H1 (cell line): ENCODE results near the gene ARHGAP15. TPM values are rescaled to one million over a fixed set of nuclear protein-coding genes. Genes with fewer than 3 reads are reported as not detected.

Experiments
- CTCF ChIA-PET: fragments of 300-600 bp; sonication (Branson Sonifier 250); formaldehyde crosslinking; loops from one replicate; lab custom pipeline; 2021; ENCODE audit not compliant: partially characterized antibody; lab: Charles Lee
- POLR2A ChIA-PET: fragments of 300-600 bp; sonication (Branson Sonifier 250); formaldehyde crosslinking; loops from one replicate; lab custom pipeline; 2021; ENCODE audit warnings: inconsistent platforms; ENCODE audit not compliant: partially characterized antibody; lab: Charles Lee
- DNase-seq, 2 experiments: peaks; one replicate each; pipeline versions ENCODE4 v3.0.0 to v3.0.0-alpha.2; 2010 to 2022; ENCODE audit warnings: low spot score in 2 of 2, low read depth in 1 of 2, mixed read lengths in 1 of 2
- FAIRE-seq: peaks from 2 replicates; lab custom pipeline; 2011; peaks lifted over from hg19 to GRCh38; lab: Jason Lieb, UNC
- H2AFZ ChIP-seq: 2 replicates; pipeline ENCODE4 v1.8.1; 2012; ENCODE audit warnings: low read length, inconsistent platforms
- H2AK5ac ChIP-seq: 2 replicates; pipeline ENCODE4 v1.6.1; 2013; ENCODE audit warnings: low read depth, low read length
- H2BK120ac ChIP-seq: replicated peaks from 2 replicates; pipeline ENCODE3; 2013; ENCODE audit warnings: low read depth, low read length, inconsistent platforms
- H2BK12ac ChIP-seq: 2 replicates; pipeline ENCODE4 v1.6.1; 2013; ENCODE audit warnings: low read depth, low read length
- H2BK15ac ChIP-seq: 2 replicates; pipeline ENCODE4 v1.6.1; 2013; ENCODE audit warnings: low read length
- H2BK20ac ChIP-seq: 2 replicates; pipeline ENCODE4 v1.6.1; 2013; ENCODE audit warnings: low read length
- H2BK5ac ChIP-seq: 2 replicates; pipeline ENCODE4 v1.6.1; 2013; ENCODE audit warnings: low read depth, low read length
- H3K14ac ChIP-seq: 2 replicates; pipeline ENCODE4 v1.6.1; 2013; ENCODE audit warnings: inconsistent platforms; ENCODE audit not compliant: insufficient read length
- H3K18ac ChIP-seq: 2 replicates; pipeline ENCODE4 v1.6.1; 2013; ENCODE audit warnings: low read length; ENCODE audit errors: extremely low read depth
- H3K23ac ChIP-seq: 2 replicates; pipeline ENCODE4 v1.6.1; 2013; ENCODE audit warnings: inconsistent platforms; ENCODE audit not compliant: insufficient read length
- H3K23me2 ChIP-seq: 2 replicates; pipeline ENCODE4 v1.6.1; 2013; ENCODE audit warnings: low read depth, low read length
- H3K27ac ChIP-seq: 2 replicates; pipeline ENCODE4 v1.6.1; 2011; ENCODE audit warnings: low read depth, low read length, inconsistent platforms
- H3K27me3 ChIP-seq, 4 experiments: replicated peaks in 1 of 4; 1 replicate in 1 of 4; 2 replicates in 3 of 4; pipeline versions ENCODE4 v1.6.1 to v1.8.1; 2011 to 2013; ENCODE audit warnings: low read length in 3 of 4, mild to moderate bottlenecking in 3 of 4, inconsistent platforms in 2 of 4, mixed read lengths in 2 of 4, moderate library complexity in 1 of 4; ENCODE audit not compliant: control insufficient read depth in 3 of 4, insufficient read depth in 3 of 4; ENCODE audit errors: extremely low read depth in 1 of 4
- H3K36me3 ChIP-seq, 4 experiments: 2 replicates each; pipeline versions ENCODE4 v1.6.1 to v1.8.1; 2011 to 2013; ENCODE audit warnings: mild to moderate bottlenecking in 4 of 4, low read length in 3 of 4, moderate library complexity in 2 of 4, control low read depth in 1 of 4, inconsistent platforms in 1 of 4; ENCODE audit not compliant: insufficient read depth in 4 of 4, control insufficient read depth in 2 of 4
- H3K4ac ChIP-seq: replicated peaks from 2 replicates; pipeline ENCODE3; 2013; ENCODE audit warnings: low read length, low read depth, mixed read lengths, inconsistent platforms; ENCODE audit not compliant: insufficient read length
- H3K4me1 ChIP-seq, 4 experiments: replicated peaks in 1 of 4; 1 replicate in 1 of 4; 2 replicates in 3 of 4; pipeline versions ENCODE4 v1.6.1 to v1.8.1; 2011 to 2013; ENCODE audit warnings: low read length in 3 of 4, inconsistent platforms in 2 of 4, mixed read lengths in 1 of 4; ENCODE audit not compliant: insufficient read depth in 4 of 4, control insufficient read depth in 3 of 4
- H3K4me2 ChIP-seq, 2 experiments: 2 replicates each; pipeline versions ENCODE4 v1.6.1 to v1.8.1; 2011 to 2013; ENCODE audit warnings: low read depth in 2 of 2, low read length in 2 of 2, control low read depth in 1 of 2, inconsistent platforms in 1 of 2, mild to moderate bottlenecking in 1 of 2; ENCODE audit not compliant: insufficient read depth in 1 of 2
- H3K4me3 ChIP-seq, 4 experiments: fragments of 200-600, 300-600 bp in 1 of 4; sonication (generic), shearing (Covaris generic), sonication (Bioruptor Twin) in 1 of 4; 2 replicates each; pipeline versions ENCODE4 v1.5.1 to v1.8.1; 2011 to 2016; ENCODE audit warnings: low read length in 4 of 4, low read depth in 3 of 4, control low read depth in 2 of 4, inconsistent platforms in 2 of 4, mild to moderate bottlenecking in 2 of 4, mixed read lengths in 1 of 4, moderate library complexity in 1 of 4; ENCODE audit not compliant: insufficient read depth in 2 of 4; ENCODE audit errors: extremely low read depth in 1 of 4
- H3K56ac ChIP-seq: replicated peaks from 2 replicates; pipeline ENCODE3; 2013; ENCODE audit warnings: low read depth, mild to moderate bottlenecking, mixed read lengths, low read length, inconsistent platforms; ENCODE audit not compliant: insufficient read length
- H3K79me1 ChIP-seq: 2 replicates; pipeline ENCODE4 v1.6.1; 2013; ENCODE audit warnings: low read depth, low read length, control low read depth
- H3K79me2 ChIP-seq, 2 experiments: 2 replicates each; pipeline versions ENCODE4 v1.6.1 to v1.8.1; 2012 to 2013; ENCODE audit warnings: low read length in 2 of 2, mild to moderate bottlenecking in 2 of 2, inconsistent platforms in 1 of 2; ENCODE audit not compliant: insufficient read depth in 2 of 2, control insufficient read depth in 1 of 2
- H3K9ac ChIP-seq, 4 experiments: replicated peaks in 1 of 4; 1 replicate in 1 of 4; 2 replicates in 3 of 4; pipeline versions ENCODE4 v1.6.1 to v1.8.1; 2011 to 2013; ENCODE audit warnings: low read depth in 3 of 4, low read length in 3 of 4, control low read depth in 2 of 4, mild to moderate bottlenecking in 2 of 4, moderate library complexity in 2 of 4, inconsistent platforms in 1 of 4; ENCODE audit errors: extremely low read depth in 1 of 4
- H3K9me3 ChIP-seq, 2 experiments: 2 replicates each; pipeline versions ENCODE4 v1.6.1 to v1.8.1; 2012 to 2013; ENCODE audit warnings: mild to moderate bottlenecking in 2 of 2, moderate library complexity in 2 of 2, control low read depth in 1 of 2, inconsistent platforms in 1 of 2, low read depth in 1 of 2, low read length in 1 of 2, mixed read lengths in 1 of 2; ENCODE audit not compliant: insufficient read depth in 2 of 2
- H4K20me1 ChIP-seq, 2 experiments: replicated peaks in 1 of 2; 2 replicates each; pipeline versions ENCODE3 to v1.8.1; 2011 to 2013; ENCODE audit warnings: inconsistent platforms in 2 of 2, low read length in 2 of 2, mild to moderate bottlenecking in 1 of 2; ENCODE audit not compliant: insufficient read depth in 2 of 2, control insufficient read depth in 1 of 2
- H4K5ac ChIP-seq: 2 replicates; pipeline ENCODE4 v1.6.1; 2013; ENCODE audit warnings: low read length, low read depth, mixed read lengths, inconsistent platforms; ENCODE audit not compliant: insufficient read length
- H4K8ac ChIP-seq: 2 replicates; pipeline ENCODE4 v1.8.0; 2013; ENCODE audit warnings: mild to moderate bottlenecking, moderate library complexity, low read length, inconsistent platforms; ENCODE audit not compliant: insufficient read depth; ENCODE audit errors: extremely low read depth
- H4K91ac ChIP-seq: replicated peaks from 2 replicates; pipeline ENCODE3; 2013; ENCODE audit warnings: low read length, mixed read lengths, inconsistent platforms; ENCODE audit not compliant: insufficient read length
- BCL11A ChIP-seq, 2 experiments: IDR thresholded peaks; one replicate each; pipeline ENCODE4 v1.6.1; 2011; ENCODE audit warnings: low read depth in 2 of 2, low read length in 2 of 2, mild to moderate bottlenecking in 2 of 2
- MAFK ChIP-seq: IDR thresholded peaks from 2 replicates; pipeline ENCODE4 v1.6.1; 2012; ENCODE audit warnings: low read depth, mild to moderate bottlenecking, improper control_type of control experiment, low read length
- RAD21 ChIP-seq, 2 experiments: IDR thresholded peaks in 1 of 2; conservative IDR thresholded peaks in 1 of 2; 2 replicates each; pipeline ENCODE4 v1.6.1; 2011; ENCODE audit warnings: low read depth in 2 of 2, low read length in 2 of 2, improper control_type of control experiment in 1 of 2, inconsistent platforms in 1 of 2, mild to moderate bottlenecking in 1 of 2, moderate library complexity in 1 of 2
- RBBP5 ChIP-seq: IDR thresholded peaks from 2 replicates; pipeline ENCODE4 v1.7.1; 2012; ENCODE audit warnings: low read depth, mild to moderate bottlenecking, inconsistent platforms, low read length, moderate library complexity, borderline replicate concordance
- SUZ12 ChIP-seq: fragments of 200-600 bp; sonication (generic); IDR thresholded peaks from 2 replicates; pipeline ENCODE4 v1.6.1; 2012; ENCODE audit warnings: mild to moderate bottlenecking, inconsistent platforms, low read length, moderate library complexity, mixed read lengths
- WGBS, 2 experiments: shearing (Covaris generic) in 1 of 2; methylation state at CpG; one replicate each; pipeline versions ENCODE4 v1.1.6 to v1.1.7; 2013 to 2015; ENCODE audit warnings: low lambda C conversion rate in 2 of 2, mixed read lengths in 2 of 2, inconsistent platforms in 1 of 2, low coverage in 1 of 2, missing lambda C conversion rate in 1 of 2; ENCODE audit not compliant: insufficient replicate concordance in 2 of 2, insufficient coverage in 1 of 2, insufficient read length in 1 of 2; ENCODE audit errors: extremely low coverage in 1 of 2, missing lambda C conversion rate in 1 of 2; 5-methylcytosine and 5-hydroxymethylcytosine counted together
- polyA plus RNA-seq, 7 experiments: library from polyadenylated mRNA; depleted of rRNA in 3 of 7; stranded (reverse) in 5 of 7; unstranded in 2 of 7; fragments of >200 nt in 5 of 7; fragments of 200-250 nt in 2 of 7; gene quantifications; 1 replicate in 5 of 7; 2 replicates in 1 of 7; 4 replicates in 1 of 7; pipeline versions ENCODE4 v1.2.1 to v1.2.3, GENCODE V29; 2011 to 2013; ENCODE audit warnings: missing spikeins in 2 of 7, mixed read lengths in 2 of 7
- total RNA-seq: library from RNA; stranded (reverse); fragmentation: NEBNext Ultra II Directional; extraction: Animal tissue kit (Norgen Biotek cat#: 25700); gene quantifications from 2 replicates; pipeline ENCODE4 v1.2.1, GENCODE V29; 2021

ARHGAP15 gene
- total and polyA plus RNA-seq, 2 of the 8 experiments (the other 6 are each of a cell fraction or from before 2014, with no cell fraction given): not detected

DNA sequence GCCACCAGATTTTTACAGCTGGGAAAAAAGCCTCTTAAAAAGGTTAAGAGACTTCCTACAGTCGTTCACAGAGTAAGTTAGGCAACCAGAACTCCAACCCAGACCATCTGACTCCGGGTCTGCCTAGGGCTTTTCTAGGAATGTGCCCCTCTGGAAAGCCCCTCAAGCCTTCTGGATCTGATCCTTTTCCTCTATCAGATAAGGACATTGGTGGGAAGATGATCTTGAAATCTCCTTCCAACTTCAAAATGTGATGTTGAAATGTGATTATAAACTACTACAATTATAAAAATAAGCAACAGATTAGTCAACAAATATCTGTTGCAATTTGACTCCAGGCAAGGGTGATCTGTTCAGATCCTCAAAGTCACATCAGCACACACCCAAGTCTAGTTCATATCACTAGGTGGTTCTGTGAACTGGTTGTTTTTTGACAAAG lies 270.4 kb downstream of the ARHGAP15 start:
- Histone ChIP-seq H2BK12ac (no peak overlapping the region), H3K4me3 (no peak overlapping the region), H3K4ac (no peak overlapping the region), H3K27ac (no peak overlapping the region), H3K4me2 (no peak overlapping the region), H4K8ac (no peak overlapping the region), H2AK5ac (no peak overlapping the region), H3K79me1 (no peaks in the 10 kb centered on the region), H3K36me3 (no peaks in the 10 kb centered on the region), H3K4me1 (no peaks in the 10 kb centered on the region), H3K14ac (no peak overlapping the region), H3K79me2 (no peaks in the 10 kb centered on the region), H3K23ac (no peak overlapping the region), H2BK15ac (no peak overlapping the region), H3K27me3 (no peaks in the 10 kb centered on the region), H3K18ac (no peak overlapping the region), H3K9ac (no peak overlapping the region), H2AFZ (no peak overlapping the region), H4K20me1 (no peaks in the 10 kb centered on the region), H3K9me3 (no peaks in the 10 kb centered on the region), H4K91ac (no peak overlapping the region), H3K56ac (no peak overlapping the region), H2BK5ac (no peak overlapping the region), H2BK120ac (no peak overlapping the region), H4K5ac (no peak overlapping the region), H2BK20ac (no peak overlapping the region), H3K23me2 (no peaks in the 10 kb centered on the region)
- FAIRE-seq (no peak), DNase-seq (no peak)
- 92% methylated on average over 2 of the region's 2 CpGs; no CpG with 5 or more reads in 1 of the 2 experiments for WGBS, 2 experiments
- CTCF ChIA-PET: interaction anchor here (1.3 to 1.4 kb wide), 2 partner anchors 10 to 13 kb away, joined by 6 to 9 read pairs; no protein-coding TSS in a partner anchor
- no peak for TF ChIP-seq SUZ12
- TF ChIP-seq RAD21 (IDR thresholded peaks at IDR 0.05 in 1 of 2, conservative IDR thresholded peaks at IDR 0.05 in 1 of 2; ENCODE audit: low read depth in 2 of 2, low read length in 2 of 2): no peak
- no peak for TF ChIP-seq BCL11A (IDR thresholded peaks at IDR 0.05; ENCODE audit: low read depth in 2 of 2, low read length in 2 of 2)
- TF ChIP-seq RBBP5: no peak
- TF ChIP-seq MAFK: no peak
- POLR2A ChIA-PET: no interaction called here
